Measurements from ENCODE around the gene EPS8. TPM values are rescaled to one million over a fixed set of nuclear protein-coding genes. Genes with fewer than 3 reads are reported as not detected.

Gene EPS8
- total RNA-seq (2014; rRNA removed; shearing (Covaris generic)): 13.8 and 14.3 TPM in 2 replicates
- polyA plus RNA-seq (2014; cell fraction: nucleus; rRNA removed): 6.8 and 9.4 TPM in 2 replicates

- DNase-seq (ENCODE audit: extremely low read depth, low read depth): peak; percentile 78
These were observed at the start of gene EPS8 for GRCh38 chr12:15789220-15790171. Gene EPS8, minus strand, starts transcription at chr12:15789388. Its CDS starts 106,437 bp downstream, at chr12:15682951.

- DNase-seq (ENCODE audit: extremely low read depth, low read depth): no peak
These were observed 48.1 kb upstream of the EPS8 start for GRCh38 chr12:15837141-15837790.

GRCh38 chr12:15834575-15834974 is 45.4 kb upstream of the EPS8 start:
- DNase-seq (ENCODE audit: extremely low read depth, low read depth): no peak

GRCh38 chr12:15831315-15831978 is 42.3 kb upstream of the EPS8 start:
- no peak for DNase-seq (ENCODE audit: extremely low read depth, low read depth)

GRCh38 chr12:15830538-15830937 is 41.4 kb upstream of the EPS8 start:
- no peak for DNase-seq (ENCODE audit: extremely low read depth, low read depth)

- no peak for DNase-seq (ENCODE audit: extremely low read depth, low read depth)
These were observed 40.8 kb upstream of the EPS8 start for GRCh38 chr12:15829949-15830348.

GRCh38 chr12:15829255-15829654 is 40.1 kb upstream of the EPS8 start:
- no peak for DNase-seq (ENCODE audit: extremely low read depth, low read depth)

GRCh38 chr12:15827136-15827535 is 37.9 kb upstream of the EPS8 start:
- DNase-seq (ENCODE audit: extremely low read depth, low read depth): no peak

- no peak for DNase-seq (ENCODE audit: extremely low read depth, low read depth)
These were observed 35.3 kb upstream of the EPS8 start for GRCh38 chr12:15824516-15824915.

GRCh38 chr12:15823360-15824128 is 34.4 kb upstream of the EPS8 start:
- DNase-seq (ENCODE audit: extremely low read depth, low read depth): no peak

- DNase-seq (ENCODE audit: extremely low read depth, low read depth): no peak
These were observed 30.7 kb upstream of the EPS8 start for GRCh38 chr12:15819644-15820437.

- DNase-seq (ENCODE audit: extremely low read depth, low read depth): no peak
These were observed 29.2 kb upstream of the EPS8 start for GRCh38 chr12:15818418-15818817.

- DNase-seq (ENCODE audit: extremely low read depth, low read depth): no peak
These were observed 26.5 kb upstream of the EPS8 start for GRCh38 chr12:15815730-15816129.

GRCh38 chr12:15811214-15812127 is 22.3 kb upstream of the EPS8 start:
- DNase-seq (ENCODE audit: extremely low read depth, low read depth): no peak

GRCh38 chr12:15808652-15809051 is 19.5 kb upstream of the EPS8 start:
- DNase-seq (ENCODE audit: extremely low read depth, low read depth): no peak

GRCh38 chr12:15808250-15808649 is 19.1 kb upstream of the EPS8 start:
- DNase-seq (ENCODE audit: extremely low read depth, low read depth): no peak

GRCh38 chr12:15806826-15807225 is 17.6 kb upstream of the EPS8 start:
- no peak for DNase-seq (ENCODE audit: extremely low read depth, low read depth)

All from NCI-H460 (cell line).